IMR-90 (cell line): ENCODE measurements around the gene GAMT. TPM values are rescaled to one million over a fixed set of nuclear protein-coding genes. Genes with fewer than 3 reads are reported as not detected.

Experiments used
- ATAC-seq: fragments of 200-7000 bp; cut with Tn5 transposase; 2 replicates; pipeline ENCODE4 v1.9.1; 2020; ENCODE audit warnings: low read depth, mild to moderate bottlenecking, moderate library complexity
- BruUV-seq: library from RNA; stranded (reverse); fragments of 400-500 nt; replicated peaks from 2 replicates; lab custom pipeline; 2021; lab: Mats Ljungman, UMichigan
- CTCF ChIA-PET: fragments of 300-600 bp; formaldehyde crosslinking; extraction: SDS; loops from one replicate; lab custom pipeline; 2021; ENCODE audit warnings: antibody characterized with exemption; lab: Yijun Ruan, JAX
- POLR2A ChIA-PET: fragments of 300-600 bp; sonication (Branson Sonifier 250); formaldehyde crosslinking; loops from one replicate; lab custom pipeline; 2022; ENCODE audit warnings: antibody characterized with exemption; ENCODE audit not compliant: unreplicated experiment; lab: Charles Lee
- DNase-seq: peaks from one replicate; pipeline ENCODE4 v3.0.0; 2013
- H2AFZ ChIP-seq: replicated peaks from 2 replicates; pipeline ENCODE3; 2013; ENCODE audit warnings: low read length, mild to moderate bottlenecking; ENCODE audit not compliant: poor library complexity
- H2AK5ac ChIP-seq: 2 replicates; pipeline ENCODE4 v1.6.1; 2013; ENCODE audit warnings: low read depth, low read length, inconsistent platforms
- H2AK9ac ChIP-seq: replicated peaks from 2 replicates; pipeline ENCODE3; 2013; ENCODE audit warnings: mild to moderate bottlenecking, low read depth, low read length, moderate library complexity; ENCODE audit not compliant: poor library complexity
- H2BK120ac ChIP-seq: 2 replicates; pipeline ENCODE4 v1.6.1; 2013; ENCODE audit warnings: low read depth, low read length, inconsistent platforms
- H2BK15ac ChIP-seq: 3 replicates; pipeline ENCODE4 v1.6.1; 2013; ENCODE audit warnings: low read depth, low read length, inconsistent platforms
- H2BK20ac ChIP-seq: 2 replicates; pipeline ENCODE4 v1.6.1; 2013; ENCODE audit warnings: low read depth, mild to moderate bottlenecking, inconsistent platforms, low read length, moderate library complexity
- H2BK5ac ChIP-seq: 2 replicates; pipeline ENCODE4 v1.6.1; 2013; ENCODE audit warnings: mild to moderate bottlenecking, low read depth, low read length, inconsistent platforms; ENCODE audit not compliant: poor library complexity, severe bottlenecking
- H3K14ac ChIP-seq: replicated peaks from 2 replicates; pipeline ENCODE4 v1.6.1; 2013; ENCODE audit warnings: low read depth, low read length, inconsistent platforms
- H3K18ac ChIP-seq: 2 replicates; pipeline ENCODE4 v1.6.1; 2013; ENCODE audit warnings: low read depth, low read length, control low read depth
- H3K23ac ChIP-seq: 2 replicates; pipeline ENCODE4 v1.6.1; 2013; ENCODE audit warnings: low read depth, low read length, inconsistent platforms
- H3K27ac ChIP-seq: 2 replicates; pipeline ENCODE4 v1.5.1; 2013; ENCODE audit warnings: mild to moderate bottlenecking, control low read depth, low read length; ENCODE audit not compliant: insufficient read depth
- H3K27me3 ChIP-seq: 2 replicates; pipeline ENCODE4 v1.6.1; 2013; ENCODE audit warnings: low read length; ENCODE audit not compliant: control insufficient read depth, insufficient read depth
- H3K36me3 ChIP-seq: 2 replicates; pipeline ENCODE4 v1.6.1; 2013; ENCODE audit warnings: low read length, mixed read lengths; ENCODE audit not compliant: control insufficient read depth, insufficient read depth
- H3K4ac ChIP-seq: 2 replicates; pipeline ENCODE4 v1.6.1; 2013; ENCODE audit warnings: low read depth, low read length, inconsistent platforms
- H3K4me1 ChIP-seq: 2 replicates; pipeline ENCODE4 v1.6.1; 2013; ENCODE audit warnings: low read length, mixed read lengths; ENCODE audit not compliant: control insufficient read depth, insufficient read depth
- H3K4me2 ChIP-seq: 2 replicates; pipeline ENCODE4 v1.6.1; 2013; ENCODE audit warnings: low read depth, mild to moderate bottlenecking, control low read depth, low read length, moderate library complexity
- H3K4me3 ChIP-seq: 2 replicates; pipeline ENCODE4 v1.5.1; 2013; ENCODE audit warnings: low read depth, mild to moderate bottlenecking, control low read depth, low read length, moderate library complexity; ENCODE audit not compliant: insufficient read depth
- H3K56ac ChIP-seq: 2 replicates; pipeline ENCODE4 v1.6.1; 2013; ENCODE audit warnings: low read length, inconsistent platforms; ENCODE audit not compliant: insufficient read depth; ENCODE audit errors: extremely low read depth
- H3K79me1 ChIP-seq, 2 experiments: 2 replicates each; pipeline ENCODE4 v1.6.1; 2013; ENCODE audit warnings: low read length in 2 of 2, inconsistent platforms in 1 of 2, low read depth in 1 of 2
- H3K9ac ChIP-seq: 2 replicates; pipeline ENCODE4 v1.6.1; 2013; ENCODE audit warnings: low read depth, low read length, control low read depth
- H3K9me1 ChIP-seq: 2 replicates; pipeline ENCODE4 v1.6.1; 2013; ENCODE audit warnings: low read length, inconsistent platforms; ENCODE audit not compliant: insufficient read depth
- H3K9me3 ChIP-seq: 2 replicates; pipeline ENCODE4 v1.6.1; 2013; ENCODE audit warnings: low read length; ENCODE audit not compliant: control insufficient read depth, insufficient read depth
- H4K20me1 ChIP-seq: 2 replicates; pipeline ENCODE4 v1.6.1; 2013; ENCODE audit warnings: low read length, inconsistent platforms; ENCODE audit not compliant: insufficient read depth
- H4K5ac ChIP-seq: 2 replicates; pipeline ENCODE4 v1.6.1; 2013; ENCODE audit warnings: mild to moderate bottlenecking, low read depth, low read length, control low read depth
- H4K8ac ChIP-seq, 2 experiments: 2 replicates each; pipeline ENCODE4 v1.6.1; 2013; ENCODE audit warnings: low read depth in 2 of 2, low read length in 2 of 2, control low read depth in 1 of 2, inconsistent platforms in 1 of 2
- H4K91ac ChIP-seq: 2 replicates; pipeline ENCODE4 v1.6.1; 2013; ENCODE audit warnings: low read depth, low read length, inconsistent platforms; ENCODE audit not compliant: insufficient read depth
- FOS ChIP-seq: fragments of 150-350 bp; IDR thresholded peaks from 2 replicates; pipeline ENCODE4 v1.6.1; 2016; ENCODE audit warnings: low read depth, low read length
- MAZ ChIP-seq: IDR thresholded peaks from 2 replicates; pipeline ENCODE4 v1.6.1; 2012; ENCODE audit warnings: low read depth, mild to moderate bottlenecking, low read length, improper control_type of control experiment, moderate library complexity, borderline replicate concordance
- RCOR1 ChIP-seq: IDR thresholded peaks from 2 replicates; pipeline ENCODE4 v1.6.1; 2012; ENCODE audit warnings: mild to moderate bottlenecking, low read length, improper control_type of control experiment; ENCODE audit not compliant: insufficient replicate concordance
- RFX5 ChIP-seq: IDR thresholded peaks from 2 replicates; pipeline ENCODE4 v1.8.0; 2012; ENCODE audit warnings: low read depth, mild to moderate bottlenecking, low read length, moderate library complexity
- WGBS, 2 experiments: methylation state at CpG; one replicate each; pipeline versions ENCODE4 v1.1.5 to v1.1.7; 2013; ENCODE audit warnings: missing lambda C conversion rate in 2 of 2; ENCODE audit not compliant: insufficient read length in 1 of 2; ENCODE audit errors: extremely low coverage in 2 of 2; 5-methylcytosine and 5-hydroxymethylcytosine counted together
- dilution Hi-C: fragments of 300-500 bp; cut with HindIII; formaldehyde crosslinking; loops from one replicate; pipeline ENCODE4 v1.14.3; 2018; ENCODE audit warnings: low sequenced_read_pairs; ENCODE audit not compliant: unreplicated experiment
- in situ Hi-C: fragments of 300-500 bp; cut with MboI; formaldehyde crosslinking; loops from 3 replicates; pipeline ENCODE4 v1.14.3; 2019; ENCODE audit warnings: low sequenced_read_pairs, inconsistent platforms, mixed read lengths
- intact Hi-C: fragments of 100-400 bp; cut with micrococcal nuclease; formaldehyde crosslinking; loops from 2 replicates; pipeline ENCODE4 v1.10.0; 2022
- polyA plus RNA-seq, 3 experiments: library from polyadenylated mRNA; depleted of rRNA; stranded (reverse); fragments of >200 nt; gene quantifications; 2 replicates each; pipeline ENCODE4 v1.2.3, GENCODE V29; 2012; ENCODE audit warnings: low replicate concordance in 1 of 3
- total RNA-seq: library from RNA; depleted of rRNA; stranded (reverse); fragments of >200 nt; gene quantifications from 2 replicates; pipeline ENCODE4 v1.2.3, GENCODE V29; 2012

GAMT gene
- total and polyA plus RNA-seq, 2 of the 4 experiments (the other 2 are of a cell fraction) = 22.8 to 51.8 TPM

GRCh38 chr19:1355568-1356507, 45.5 kb downstream of the GAMT start:
- Histone ChIP-seq H3K9me1 (peaks cover 9% of the 10 kb centered on the region), H3K4me2 (peak overlapping the region; percentile 81), H3K9ac (peak overlapping the region; percentile 91), H3K18ac (no peak overlapping the region), H4K8ac (peak overlapping the region; percentile 7 to 48; a peak in 1 of 4 replicates), H3K9me3 (no peaks in the 10 kb centered on the region), H3K56ac (peak overlapping the region; percentile 63; the same call in 1 of the 2 replicates), H4K20me1 (peaks cover 4% of the 10 kb centered on the region; the same call in 1 of the 2 replicates), H3K4ac (peak overlapping the region; percentile 71), H3K14ac (peak overlapping the region; percentile 77), H3K23ac (peak overlapping the region; percentile 91), H4K5ac (no peak overlapping the region), H2BK20ac (0 out of 2 replicates have a peak overlapping the region, but pooled peaks have one; percentile 29), H2BK5ac (no peak overlapping the region), H4K91ac (no peak overlapping the region; the same call in 1 of the 2 replicates), H3K79me1 (peaks cover 7 to 44% of the 10 kb centered on the region in 2 experiments), H3K27me3 (no peaks in the 10 kb centered on the region), H3K4me1 (peaks cover 11% of the 10 kb centered on the region), H2BK15ac (no peak overlapping the region), H3K36me3 (peaks cover 19% of the 10 kb centered on the region), H2AFZ (peak overlapping the region; percentile 87), H3K4me3 (peak overlapping the region; percentile 80), H3K27ac (peak overlapping the region; percentile 73), H2AK5ac (peak overlapping the region; percentile 88), H2BK120ac (no peak overlapping the region), H2AK9ac (peak overlapping the region; percentile 99)
- dilution Hi-C loops = no loop called here
- intact Hi-C loops = no loop called here
- DNase-seq (no peak), ATAC-seq (no peak)
- BruUV-seq = no TSS peak
- in situ Hi-C loops = no loop called here
- ChIA-PET CTCF (interaction anchor here (0.6 kb wide), 1 partner anchor 19 kb away, joined by 3 read pairs; no protein-coding TSS in a partner anchor), POLR2A (no interaction called here)
- WGBS, 2 experiments = 12% methylated on average over 23 of the region's 32 CpGs; no CpG with 5 or more reads in 1 of the 2 experiments
- TF ChIP-seq FOS (no peak), RFX5 (no peak), MAZ (0 out of 2 replicates have a peak, but pooled peaks have one; percentile 30), RCOR1 (no peak)
